ENCODE data around the gene AP5B1. TPM values are rescaled to one million over a fixed set of nuclear protein-coding genes. Genes with fewer than 3 reads are reported as not detected.

AP5B1 gene
- total RNA-seq, 2 experiments from 2014 or later: 12.7 to 12.8 TPM

- Histone ChIP-seq H3K27ac (ENCODE audit: low read depth in 1 of 2, low read length in 2 of 2) (no peak within 1 kb of the TSS), H3K36me3 (ENCODE audit: insufficient read depth, low read length) (no peaks in the 10 kb centered on the region), H3K4me3 (ENCODE audit: low read length) (peak within 1 kb of the TSS; percentile 41), H3K27me3 (ENCODE audit: control insufficient read depth in 1 of 2, insufficient read depth in 2 of 2, low read length in 2 of 2) (peaks cover 42 to 47% of the 10 kb centered on the region in 2 experiments), H3K9me3 (ENCODE audit: control insufficient read depth in 1 of 2, insufficient read depth in 1 of 2, low read length in 2 of 2) (peaks cover 0 to 14% of the 10 kb centered on the region in 2 experiments), H3K4me1 (ENCODE audit: insufficient read depth, low read length) (peaks cover 48% of the 10 kb centered on the region)
- H3K9me3 Mint-ChIP-seq: no peaks in the 10 kb centered on the region
- peak within 1 kb of the TSS; percentile 83 for H3K4me3 Mint-ChIP-seq
- intact Hi-C loops (cut with DNase I, micrococcal nuclease): no loop called here
- H3K36me3 Mint-ChIP-seq (ENCODE audit: low read depth): no peaks in the 10 kb centered on the region
- peak in 5 of 14 experiments; percentile 27 to 64 (median 49) for DNase-seq
- POLR2A ChIA-PET: no interaction called here
- ATAC-seq (ENCODE audit: poor library complexity): peak; percentile 27
- TF ChIP-seq, protein P1, sequence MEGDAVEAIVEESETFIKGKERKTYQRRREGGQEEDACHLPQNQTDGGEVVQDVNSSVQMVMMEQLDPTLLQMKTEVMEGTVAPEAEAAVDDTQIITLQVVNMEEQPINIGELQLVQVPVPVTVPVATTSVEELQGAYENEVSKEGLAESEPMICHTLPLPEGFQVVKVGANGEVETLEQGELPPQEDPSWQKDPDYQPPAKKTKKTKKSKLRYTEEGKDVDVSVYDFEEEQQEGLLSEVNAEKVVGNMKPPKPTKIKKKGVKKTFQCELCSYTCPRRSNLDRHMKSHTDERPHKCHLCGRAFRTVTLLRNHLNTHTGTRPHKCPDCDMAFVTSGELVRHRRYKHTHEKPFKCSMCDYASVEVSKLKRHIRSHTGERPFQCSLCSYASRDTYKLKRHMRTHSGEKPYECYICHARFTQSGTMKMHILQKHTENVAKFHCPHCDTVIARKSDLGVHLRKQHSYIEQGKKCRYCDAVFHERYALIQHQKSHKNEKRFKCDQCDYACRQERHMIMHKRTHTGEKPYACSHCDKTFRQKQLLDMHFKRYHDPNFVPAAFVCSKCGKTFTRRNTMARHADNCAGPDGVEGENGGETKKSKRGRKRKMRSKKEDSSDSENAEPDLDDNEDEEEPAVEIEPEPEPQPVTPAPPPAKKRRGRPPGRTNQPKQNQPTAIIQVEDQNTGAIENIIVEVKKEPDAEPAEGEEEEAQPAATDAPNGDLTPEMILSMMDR (IDR thresholded peaks at IDR 0.05): no peak
- CTCF ChIA-PET: no interaction called here
- peaks cover 24% of the 10 kb centered on the region for H3K4me1 Mint-ChIP-seq (ENCODE audit: low read depth)
- peaks cover 64% of the 10 kb centered on the region for H3K27me3 Mint-ChIP-seq
- H3K27ac Mint-ChIP-seq: no peak within 1 kb of the TSS
These were observed 6.2 kb upstream of the AP5B1 start, which contains the start of gene OVOL1 for GRCh38 chr11:65786786-65787636. TSS of gene OVOL1 (plus strand) at chr11:65787063. CDS start at chr11:65787374, 311 bp downstream.

GRCh38 chr11:65786008-65786785 lies 5.4 kb upstream of the AP5B1 start:
- Histone ChIP-seq H3K27ac (ENCODE audit: low read depth in 1 of 2, low read length in 2 of 2) (no peak overlapping the region), H3K27me3 (ENCODE audit: control insufficient read depth in 1 of 2, insufficient read depth in 2 of 2, low read length in 2 of 2) (peaks cover 42 to 47% of the 10 kb centered on the region in 2 experiments), H3K4me3 (ENCODE audit: low read length) (no peak overlapping the region), H3K4me1 (ENCODE audit: insufficient read depth, low read length) (peaks cover 47% of the 10 kb centered on the region), H3K36me3 (ENCODE audit: insufficient read depth, low read length) (no peaks in the 10 kb centered on the region), H3K9me3 (ENCODE audit: control insufficient read depth in 1 of 2, insufficient read depth in 1 of 2, low read length in 2 of 2) (peaks cover 0 to 14% of the 10 kb centered on the region in 2 experiments)
- peaks cover 58% of the 10 kb centered on the region for H3K27me3 Mint-ChIP-seq
- H3K9me3 Mint-ChIP-seq: no peaks in the 10 kb centered on the region
- no peak overlapping the region for H3K27ac Mint-ChIP-seq
- TF ChIP-seq, protein P1 (IDR thresholded peaks at IDR 0.05): no peak
- intact Hi-C loops (cut with DNase I, micrococcal nuclease): no loop called here
- ChIA-PET POLR2A (no interaction called here), CTCF (no interaction called here)
- peaks cover 24% of the 10 kb centered on the region for H3K4me1 Mint-ChIP-seq (ENCODE audit: low read depth)
- DNase-seq (peak in 3 of 14 experiments; percentile 33 to 57 (median 54)), ATAC-seq (ENCODE audit: poor library complexity) (peak; percentile 22)
- H3K36me3 Mint-ChIP-seq (ENCODE audit: low read depth): no peaks in the 10 kb centered on the region
- peak overlapping the region; percentile 58 for H3K4me3 Mint-ChIP-seq

DNA sequence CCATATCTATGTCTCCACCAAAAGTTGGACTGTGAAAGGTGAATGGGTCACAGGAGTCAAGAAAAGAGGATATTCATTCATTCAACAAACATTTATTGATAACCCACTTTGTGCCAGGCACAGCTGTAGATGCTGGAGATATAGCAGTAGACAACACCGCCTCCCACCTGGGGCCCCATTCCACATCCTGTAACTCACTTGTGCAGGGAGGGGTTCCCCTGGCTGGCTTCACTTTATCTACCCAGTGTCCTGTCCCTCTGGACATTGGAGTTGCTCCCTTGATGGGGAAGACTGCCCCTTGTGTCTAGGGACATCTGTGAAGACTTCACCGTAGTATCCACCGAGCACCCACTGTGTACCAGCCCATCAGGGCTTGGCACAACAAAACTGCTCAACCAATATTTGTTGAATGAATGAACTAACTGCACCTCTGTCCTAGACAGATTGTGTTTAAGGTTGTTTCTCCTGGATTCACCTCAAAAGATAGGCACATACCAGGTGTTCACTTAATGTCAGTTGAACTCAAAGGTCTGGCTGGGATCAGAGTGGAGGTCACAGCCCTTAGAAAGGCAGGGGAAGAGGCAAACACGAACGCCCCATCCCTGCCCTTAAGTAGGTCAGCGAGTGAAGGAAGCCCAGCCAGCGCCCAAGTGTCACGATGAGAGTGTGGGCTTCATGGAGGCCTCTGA lies 4.7 kb upstream of the AP5B1 start:
- Histone ChIP-seq H3K27ac (ENCODE audit: low read depth in 1 of 2, low read length in 2 of 2) (no peak overlapping the region), H3K9me3 (ENCODE audit: control insufficient read depth in 1 of 2, insufficient read depth in 1 of 2, low read length in 2 of 2) (peaks cover 0 to 9% of the 10 kb centered on the region in 2 experiments), H3K36me3 (ENCODE audit: insufficient read depth, low read length) (no peaks in the 10 kb centered on the region), H3K4me1 (ENCODE audit: insufficient read depth, low read length) (peaks cover 45% of the 10 kb centered on the region), H3K4me3 (ENCODE audit: low read length) (no peak overlapping the region), H3K27me3 (ENCODE audit: control insufficient read depth in 1 of 2, insufficient read depth in 2 of 2, low read length in 2 of 2) (peaks cover 37 to 41% of the 10 kb centered on the region in 2 experiments)
- Mint-ChIP-seq H3K4me1 (ENCODE audit: low read depth) (peaks cover 24% of the 10 kb centered on the region), H3K36me3 (ENCODE audit: low read depth) (no peaks in the 10 kb centered on the region), H3K9me3 (no peaks in the 10 kb centered on the region), H3K27me3 (peaks cover 51% of the 10 kb centered on the region), H3K4me3 (peak overlapping the region; percentile 58), H3K27ac (no peak overlapping the region)
- POLR2A ChIA-PET: interaction anchor here (0.7 kb wide), 1 partner anchor 65 kb away, joined by 3 read pairs; the partner anchor contains the start of gene RNASEH2C
- peak in 1 of 14 experiments; percentile 20 for DNase-seq
- CTCF ChIA-PET: interaction anchor here (1.2 kb wide), 1 partner anchor 32 kb away, joined by 4 read pairs; no protein-coding TSS in a partner anchor
- ATAC-seq (ENCODE audit: poor library complexity): no peak
- intact Hi-C loops (cut with DNase I, micrococcal nuclease): no loop called here
- TF ChIP-seq, protein P1 (IDR thresholded peaks at IDR 0.05): no peak
